DOHH2 (cell line): ENCODE data around the gene ENO1.
"Not testable (repeated sequence)": the region's sequence is repeated elsewhere in the genome, so short reads cannot be mapped to it uniquely, and the experiment has no call there.

Experiments
- H3F3A ChIP-seq: fragments of 200-600 bp; sonication (generic), shearing (Covaris generic); 2 replicates; pipeline ENCODE4 v1.6.0; 2016; ENCODE audit warnings: antibody characterized with exemption, mild to moderate bottlenecking; ENCODE audit not compliant: control insufficient read depth, insufficient read depth
- H3K27ac ChIP-seq: fragments of 200-600 bp; sonication (generic); 2 replicates; pipeline ENCODE4 v1.5.1; 2014; ENCODE audit warnings: low read depth, mild to moderate bottlenecking, low read length, moderate library complexity
- H3K27me3 ChIP-seq: fragments of 200-600 bp; sonication (generic); 2 replicates; pipeline ENCODE4 v1.6.1; 2014; ENCODE audit warnings: mild to moderate bottlenecking, low read length, mixed read lengths; ENCODE audit not compliant: control insufficient read depth
- H3K36me3 ChIP-seq: fragments of 200-600 bp; sonication (generic); 2 replicates; pipeline ENCODE4 v1.6.1; 2014; ENCODE audit warnings: mild to moderate bottlenecking, low read length, moderate library complexity, mixed read lengths; ENCODE audit not compliant: control insufficient read depth
- H3K4me1 ChIP-seq: fragments of 200-600 bp; sonication (generic); 2 replicates; pipeline ENCODE4 v1.6.1; 2014; ENCODE audit warnings: mild to moderate bottlenecking, low read length, mixed read lengths; ENCODE audit not compliant: control insufficient read depth
- H3K4me2 ChIP-seq: fragments of 200-600 bp; sonication (generic); 2 replicates; pipeline ENCODE4 v1.6.0; 2014; ENCODE audit warnings: mild to moderate bottlenecking, low read length, moderate library complexity
- H3K4me3 ChIP-seq: fragments of 200-600 bp; sonication (generic); 2 replicates; pipeline ENCODE4 v1.5.1; 2014; ENCODE audit warnings: mild to moderate bottlenecking, low read length, mixed read lengths
- H3K79me2 ChIP-seq: fragments of 200-600 bp; sonication (generic); 2 replicates; pipeline ENCODE4 v1.6.1; 2014; ENCODE audit warnings: mild to moderate bottlenecking, low read length, mixed read lengths; ENCODE audit not compliant: control insufficient read depth
- H3K9me2 ChIP-seq: fragments of 200-600 bp; sonication (generic); replicated peaks from 2 replicates; pipeline ENCODE4 v1.6.1; 2014; ENCODE audit warnings: mild to moderate bottlenecking, low read length, mixed read lengths; ENCODE audit not compliant: control insufficient read depth
- H3K9me3 ChIP-seq: fragments of 200-600 bp; sonication (generic); 2 replicates; pipeline ENCODE4 v1.6.1; 2014; ENCODE audit warnings: antibody characterized with exemption, low read length, mixed read lengths; ENCODE audit not compliant: control insufficient read depth, insufficient read depth
- H4K20me1 ChIP-seq: fragments of 200-600 bp; sonication (generic); 2 replicates; pipeline ENCODE4 v1.6.0; 2014; ENCODE audit warnings: low read depth, mild to moderate bottlenecking, antibody characterized with exemption, low read length, moderate library complexity; ENCODE audit not compliant: control insufficient read depth, insufficient read depth
- EZH2phosphoT487 ChIP-seq: fragments of 200-600 bp; sonication (generic); IDR thresholded peaks from 2 replicates; pipeline ENCODE4 v1.6.1; 2017; ENCODE audit warnings: borderline replicate concordance, mild to moderate bottlenecking, antibody characterized with exemption, low read length, moderate library complexity, mixed read lengths
- TF ChIP-seq, protein P1 (sequence below): fragments of 200-600 bp; sonication (generic); IDR thresholded peaks from one replicate; pipeline ENCODE4 v1.5.1; 2014; ENCODE audit warnings: antibody characterized with exemption, mild to moderate bottlenecking, low read depth, low read length; ENCODE audit not compliant: poor library complexity, severe bottlenecking

The ENO1 gene

DNA sequence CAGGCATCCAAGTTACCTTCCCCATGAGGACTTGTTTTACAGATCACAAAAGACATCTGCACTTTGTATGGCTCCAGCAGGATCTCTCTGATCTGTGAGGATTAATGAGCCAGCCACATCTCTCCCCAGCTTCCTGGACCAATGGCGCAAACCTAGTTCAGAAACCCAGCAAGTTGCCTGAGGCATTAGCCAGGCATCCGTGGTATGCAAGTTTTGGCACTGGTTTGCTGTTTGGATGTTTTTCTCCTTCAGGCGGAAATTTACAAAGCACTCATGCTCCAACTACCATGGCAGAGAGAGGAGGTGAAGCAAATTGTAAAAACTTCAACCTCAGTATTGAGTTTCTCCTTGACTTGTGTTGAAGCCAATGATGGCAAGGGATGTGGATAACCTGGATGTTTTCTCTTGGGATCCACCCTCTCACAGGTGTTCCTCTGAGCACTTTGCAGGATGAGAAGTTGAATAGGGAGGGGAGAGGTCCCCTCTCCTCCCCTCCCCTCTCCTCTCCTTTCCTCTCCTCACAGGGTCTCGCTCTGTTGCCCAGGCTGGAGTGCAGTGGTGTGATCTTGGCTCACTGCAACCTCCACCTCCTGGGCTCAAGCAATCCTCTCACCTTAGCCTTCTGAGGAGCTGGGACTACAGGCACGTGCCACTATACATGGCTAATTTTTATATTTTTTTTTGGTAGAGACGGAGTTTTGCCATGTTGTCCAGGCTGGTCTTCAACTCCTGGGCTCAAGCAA is 25.6 kb upstream of the ENO1 start:
- Histone ChIP-seq H3K27me3 (no peaks in the 10 kb centered on the region), H3K9me3 (no peaks in the 10 kb centered on the region), H3K79me2 (no peaks in the 10 kb centered on the region), H3K4me1 (peaks cover 5% of the 10 kb centered on the region), H3F3A (no peaks in the 10 kb centered on the region), H4K20me1 (no peaks in the 10 kb centered on the region), H3K9me2 (no peaks in the 10 kb centered on the region), H3K4me2 (no peak overlapping the region), H3K27ac (no peak overlapping the region), H3K36me3 (no peaks in the 10 kb centered on the region), H3K4me3 (no peak overlapping the region)
- TF ChIP-seq EZH2phosphoT487, result no peak
- TF ChIP-seq, protein P1, sequence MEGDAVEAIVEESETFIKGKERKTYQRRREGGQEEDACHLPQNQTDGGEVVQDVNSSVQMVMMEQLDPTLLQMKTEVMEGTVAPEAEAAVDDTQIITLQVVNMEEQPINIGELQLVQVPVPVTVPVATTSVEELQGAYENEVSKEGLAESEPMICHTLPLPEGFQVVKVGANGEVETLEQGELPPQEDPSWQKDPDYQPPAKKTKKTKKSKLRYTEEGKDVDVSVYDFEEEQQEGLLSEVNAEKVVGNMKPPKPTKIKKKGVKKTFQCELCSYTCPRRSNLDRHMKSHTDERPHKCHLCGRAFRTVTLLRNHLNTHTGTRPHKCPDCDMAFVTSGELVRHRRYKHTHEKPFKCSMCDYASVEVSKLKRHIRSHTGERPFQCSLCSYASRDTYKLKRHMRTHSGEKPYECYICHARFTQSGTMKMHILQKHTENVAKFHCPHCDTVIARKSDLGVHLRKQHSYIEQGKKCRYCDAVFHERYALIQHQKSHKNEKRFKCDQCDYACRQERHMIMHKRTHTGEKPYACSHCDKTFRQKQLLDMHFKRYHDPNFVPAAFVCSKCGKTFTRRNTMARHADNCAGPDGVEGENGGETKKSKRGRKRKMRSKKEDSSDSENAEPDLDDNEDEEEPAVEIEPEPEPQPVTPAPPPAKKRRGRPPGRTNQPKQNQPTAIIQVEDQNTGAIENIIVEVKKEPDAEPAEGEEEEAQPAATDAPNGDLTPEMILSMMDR, result no peak

DNA sequence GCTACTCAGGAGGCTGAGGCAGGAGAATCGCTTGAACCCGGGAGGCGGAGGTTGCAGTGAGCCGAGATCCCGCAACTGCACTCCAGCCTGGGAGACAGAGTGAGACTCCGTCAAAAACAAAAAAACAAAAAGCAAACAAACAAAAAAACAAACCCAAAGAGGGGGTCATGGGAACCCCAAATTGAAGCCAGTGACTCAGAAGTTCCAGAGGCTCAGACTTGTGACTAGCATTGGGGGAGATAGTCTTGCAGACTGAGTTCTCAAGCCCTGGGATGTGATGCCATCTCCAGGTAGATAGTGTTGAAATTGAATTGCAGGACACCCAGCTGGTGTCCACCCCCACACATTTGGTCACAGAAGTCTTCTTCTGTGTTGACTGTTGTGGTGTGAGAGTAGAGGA is 24.9 kb upstream of the ENO1 start:
- Histone ChIP-seq H3K36me3 (no peaks in the 10 kb centered on the region), H3K27me3 (no peaks in the 10 kb centered on the region), H3K4me1 (peaks cover 5% of the 10 kb centered on the region), H4K20me1 (no peaks in the 10 kb centered on the region), H3K9me2 (no peaks in the 10 kb centered on the region), H3K27ac (no peak overlapping the region), H3K4me2 (no peak overlapping the region), H3K9me3 (peaks cover 4% of the 10 kb centered on the region; the same call in 1 of the 2 replicates), H3K79me2 (no peaks in the 10 kb centered on the region), H3F3A (no peaks in the 10 kb centered on the region), H3K4me3 (no peak overlapping the region)
- TF ChIP-seq EZH2phosphoT487, result no peak
- TF ChIP-seq, protein P1, result no peak

GRCh38 chr1:8902765-8903164 is 24.3 kb upstream of the ENO1 start:
- TF ChIP-seq, protein P1, result no peak
- no peak for TF ChIP-seq EZH2phosphoT487

DNA sequence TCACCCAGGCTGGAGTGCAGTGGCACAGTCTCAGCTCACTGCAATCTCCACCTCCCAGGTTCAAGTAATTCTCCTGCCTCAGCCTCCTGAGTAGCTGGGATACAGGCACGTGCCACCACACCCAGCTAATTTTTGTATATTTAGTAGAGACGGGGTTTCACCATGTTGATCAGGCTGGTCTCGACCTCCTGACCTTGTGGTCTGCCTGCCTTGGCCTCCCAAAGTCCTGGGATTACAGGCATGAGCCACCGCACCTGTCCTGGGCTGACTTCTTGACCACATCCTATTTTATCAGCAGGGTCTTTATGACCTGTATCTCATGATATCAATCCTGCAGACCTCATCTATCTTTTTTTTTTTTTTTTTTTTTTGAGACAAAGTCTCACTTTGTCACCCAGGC is 22.2 kb upstream of the ENO1 start:
- not testable (repeated sequence) for H3K36me3 ChIP-seq, H3K27ac ChIP-seq, H3K9me2 ChIP-seq, H3K27me3 ChIP-seq, H4K20me1 ChIP-seq, H3F3A ChIP-seq, H3K9me3 ChIP-seq, H3K4me1 ChIP-seq, H3K79me2 ChIP-seq, H3K4me3 ChIP-seq, H3K4me2 ChIP-seq

More at GRCh38 chr1:8902765-8903164, 24.3 kb upstream of the ENO1 start:
- Histone ChIP-seq H3K4me3 (no peak overlapping the region), H3F3A (no peaks in the 10 kb centered on the region), H3K36me3 (no peaks in the 10 kb centered on the region), H3K27ac (no peak overlapping the region), H3K27me3 (no peaks in the 10 kb centered on the region), H3K9me3 (peaks cover 10% of the 10 kb centered on the region; the same call in 1 of the 2 replicates), H4K20me1 (no peaks in the 10 kb centered on the region), H3K9me2 (no peaks in the 10 kb centered on the region), H3K4me1 (peaks cover 5% of the 10 kb centered on the region), H3K4me2 (no peak overlapping the region), H3K79me2 (no peaks in the 10 kb centered on the region)
